GM10266 (cell line): ENCODE data around the gene DSCAML1.

Experiments
- DNase-seq: peaks from one replicate; pipeline ENCODE4 v3.0.0; 2012; ENCODE audit errors: extremely low spot score
- CTCF ChIP-seq: IDR thresholded peaks from 2 replicates; pipeline ENCODE4 v1.5.1; 2012; ENCODE audit warnings: mild to moderate bottlenecking, low read depth; ENCODE audit not compliant: control insufficient read depth, insufficient read depth; ENCODE audit errors: missing control alignments

DSCAML1 gene

GRCh38 chr11:117750916-117751662 lies 45.9 kb downstream of the DSCAML1 start:
- no peak for TF ChIP-seq CTCF
- DNase-seq, result no peak

- DNase-seq, result no peak
- TF ChIP-seq CTCF, result no peak
Measured at GRCh38 chr11:117750357-117750756, 46.7 kb downstream of the DSCAML1 start.

GRCh38 chr11:117749541-117749910 lies 47.5 kb downstream of the DSCAML1 start:
- TF ChIP-seq CTCF, result no peak
- no peak for DNase-seq

- no peak for TF ChIP-seq CTCF
- DNase-seq, result no peak
Measured at GRCh38 chr11:117748771-117749540, 48.1 kb downstream of the DSCAML1 start.

- no peak for TF ChIP-seq CTCF
- no peak for DNase-seq
Measured at GRCh38 chr11:117747892-117748291, 49.1 kb downstream of the DSCAML1 start.

- no peak for TF ChIP-seq CTCF
- no peak for DNase-seq
Measured at GRCh38 chr11:117745346-117745745, 51.7 kb downstream of the DSCAML1 start.

GRCh38 chr11:117744471-117745150 lies 52.4 kb downstream of the DSCAML1 start:
- no peak for DNase-seq
- no peak for TF ChIP-seq CTCF
